NCI-H187 treated with DMSO at 0.1 percent for 48 hours (cell line): ENCODE results near the gene NAV2.

Experiments
- DNase-seq: peaks from one replicate; lab custom pipeline; 2025; lab: John Stamatoyannopoulos, UW

NAV2 gene

DNA sequence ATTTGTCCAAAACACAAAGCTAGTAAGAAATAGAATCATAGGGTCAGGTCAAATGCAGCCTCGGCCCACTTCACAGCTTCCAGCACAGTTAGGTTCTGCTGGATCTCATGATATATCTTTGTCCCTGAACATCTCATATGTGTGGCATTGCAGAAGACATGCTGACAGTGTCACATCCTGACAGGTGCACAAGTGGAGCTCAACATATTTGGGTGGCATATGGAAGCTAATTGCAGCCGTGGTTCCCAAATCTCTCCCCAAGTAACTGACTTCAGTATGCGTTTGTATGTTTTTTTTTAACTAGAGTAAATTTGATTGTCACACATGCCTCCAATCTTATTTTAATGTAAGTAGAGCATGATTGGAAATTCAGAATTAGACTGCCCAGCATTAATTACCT, 33.4 kb downstream of the NAV2 start:
- DNase-seq = no peak

- DNase-seq = no peak
Measured at GRCh38 chr11:19747634-19748033, 35.0 kb downstream of the NAV2 start.

DNA sequence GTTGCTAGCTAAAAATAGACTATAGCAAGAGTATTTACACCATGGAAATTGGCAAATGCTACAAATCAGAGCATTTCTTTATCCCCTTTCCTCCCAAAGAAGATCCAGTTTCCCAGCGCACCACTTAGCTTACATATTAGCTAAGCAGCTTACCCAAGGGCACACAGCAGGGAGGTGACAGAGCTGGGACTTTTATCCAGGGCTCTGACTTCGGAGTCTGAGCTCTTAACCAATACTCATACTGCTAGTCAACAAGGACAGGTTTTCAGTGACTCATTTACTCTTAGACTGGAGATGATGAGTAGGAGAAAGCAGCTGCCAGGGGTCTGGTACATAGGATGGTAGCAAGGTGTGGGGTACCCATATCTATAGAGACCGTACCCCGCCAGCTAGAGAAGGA, 38.4 kb downstream of the NAV2 start:
- DNase-seq = no peak

- DNase-seq = peak; percentile 56
Measured at GRCh38 chr11:19753451-19754106, 40.9 kb downstream of the NAV2 start.

DNA sequence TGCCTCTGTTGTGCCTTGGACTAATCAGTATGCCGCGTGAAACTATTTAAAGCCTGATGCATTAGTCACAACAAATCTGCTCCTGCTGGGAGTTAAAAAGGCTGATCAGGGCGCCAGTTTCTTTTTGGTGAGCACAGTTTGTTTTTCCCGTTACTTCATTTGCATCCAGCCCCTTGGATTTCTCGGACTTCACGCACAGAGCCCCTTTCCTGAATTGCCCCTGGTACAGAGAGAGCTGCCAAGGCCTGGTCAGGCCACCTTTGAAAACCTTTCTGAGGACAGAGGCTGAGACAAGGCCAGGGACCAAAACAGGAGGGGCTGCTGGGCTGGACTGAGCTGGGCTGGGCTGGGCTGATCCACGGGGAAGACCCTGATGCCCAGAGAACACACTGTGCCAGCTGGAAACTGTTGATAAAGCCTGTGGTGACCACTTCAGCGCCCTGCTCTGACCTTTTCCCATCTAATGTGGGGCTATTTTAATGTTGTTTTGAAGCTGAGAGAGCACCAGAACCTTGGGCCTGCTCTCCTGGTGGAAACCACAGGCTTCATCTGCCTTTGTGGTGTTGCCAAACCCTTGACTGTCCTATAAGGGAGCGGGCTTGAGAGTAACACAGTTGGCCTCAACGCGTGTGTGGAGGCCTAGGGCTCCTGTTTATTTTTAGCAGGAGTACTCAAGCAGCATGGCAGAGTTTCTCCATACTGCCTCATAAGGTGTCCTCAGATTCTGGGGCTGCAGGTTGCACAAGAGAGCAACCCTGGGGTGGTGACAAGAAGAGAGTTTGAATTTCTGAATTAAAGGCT, 44.2 kb downstream of the NAV2 start:
- DNase-seq = no peak

GRCh38 chr11:19759389-19759788, 46.8 kb downstream of the NAV2 start:
- DNase-seq = no peak

DNA sequence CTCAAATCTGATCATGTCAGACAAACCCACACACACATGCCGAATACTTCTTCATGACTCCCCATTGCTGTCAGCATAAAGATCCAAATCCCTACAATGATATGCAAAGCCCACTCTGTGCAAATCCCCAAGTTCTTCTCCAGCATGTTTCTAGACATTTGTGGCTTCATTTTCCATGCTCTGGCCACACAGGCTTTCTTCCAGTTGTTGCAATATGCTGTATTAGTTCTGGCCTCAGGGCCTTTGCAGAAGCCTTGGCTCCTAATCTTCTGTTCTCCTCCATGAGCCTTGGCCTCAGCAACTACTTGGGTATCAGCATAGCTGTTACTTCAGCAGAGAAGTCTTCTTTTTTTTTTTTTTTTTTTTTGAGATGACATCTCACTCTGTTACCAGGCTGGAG, 49.6 kb downstream of the NAV2 start:
- DNase-seq = no peak

DNA sequence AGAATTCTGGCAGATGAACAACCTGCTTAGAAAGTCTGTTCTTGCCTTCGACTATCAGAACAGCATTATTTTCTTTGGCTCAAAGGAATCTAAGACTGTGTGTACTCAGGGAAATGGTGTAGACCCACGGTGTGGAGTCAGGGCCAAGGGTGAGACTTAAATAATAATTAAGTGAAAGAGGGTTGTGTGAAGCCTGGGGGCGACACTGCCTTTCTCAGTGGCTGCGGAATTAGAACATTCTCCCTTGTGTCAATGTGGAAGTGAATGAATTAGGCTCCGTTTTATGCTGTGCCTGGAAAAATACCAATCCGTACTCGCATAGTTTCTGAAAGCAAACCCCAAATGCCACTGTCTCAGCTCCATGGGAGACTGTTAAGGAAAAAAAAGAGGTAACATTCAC, 50.7 kb downstream of the NAV2 start:
- no peak for DNase-seq

GRCh38 chr11:19766206-19766605, 53.6 kb downstream of the NAV2 start:
- no peak for DNase-seq

GRCh38 chr11:19766810-19767209, 54.2 kb downstream of the NAV2 start:
- DNase-seq = no peak

- no peak for DNase-seq
Measured at GRCh38 chr11:19767627-19768151, 55.1 kb downstream of the NAV2 start.

DNA sequence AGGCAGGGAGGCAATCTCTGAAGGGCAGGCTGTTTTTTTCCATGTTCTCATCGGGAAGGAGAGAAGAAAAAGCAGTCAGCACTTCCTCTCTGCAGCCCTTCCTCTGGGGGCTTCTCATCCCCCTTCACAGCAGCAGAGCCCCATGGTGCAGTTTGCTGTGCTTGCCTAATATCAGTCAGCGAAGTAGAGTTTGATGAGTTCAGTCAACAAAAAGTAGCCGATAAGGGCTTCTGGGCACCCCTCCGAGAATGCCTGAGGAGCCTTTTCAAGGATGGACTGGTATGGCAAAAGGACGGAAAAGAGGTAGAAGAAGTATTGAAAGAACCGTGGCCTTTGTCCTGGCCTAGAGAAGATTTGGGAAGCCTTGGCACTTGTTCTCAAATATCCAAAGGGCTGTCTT, 55.6 kb downstream of the NAV2 start:
- no peak for DNase-seq

DNA sequence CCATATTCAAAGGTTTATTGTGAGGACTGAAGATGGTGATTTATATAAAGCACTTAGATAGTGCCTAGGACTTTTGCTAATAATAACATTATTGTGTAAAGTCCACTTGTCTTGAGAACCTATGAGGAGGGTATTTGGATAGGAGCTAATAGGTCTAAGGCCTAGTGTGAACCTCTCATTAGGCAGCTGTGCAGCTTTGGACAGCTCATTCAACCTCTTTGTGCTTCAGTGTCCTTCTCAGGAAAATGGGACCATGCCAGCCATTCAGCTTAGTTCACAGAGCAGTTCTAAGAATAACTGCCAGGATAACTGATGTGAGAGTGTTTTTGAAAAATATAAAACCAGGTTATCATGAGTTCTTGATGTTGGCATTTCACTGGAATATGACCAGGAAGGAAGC, 56.2 kb downstream of the NAV2 start:
- DNase-seq = no peak

GRCh38 chr11:19769820-19770219, 57.2 kb downstream of the NAV2 start:
- DNase-seq = no peak

DNA sequence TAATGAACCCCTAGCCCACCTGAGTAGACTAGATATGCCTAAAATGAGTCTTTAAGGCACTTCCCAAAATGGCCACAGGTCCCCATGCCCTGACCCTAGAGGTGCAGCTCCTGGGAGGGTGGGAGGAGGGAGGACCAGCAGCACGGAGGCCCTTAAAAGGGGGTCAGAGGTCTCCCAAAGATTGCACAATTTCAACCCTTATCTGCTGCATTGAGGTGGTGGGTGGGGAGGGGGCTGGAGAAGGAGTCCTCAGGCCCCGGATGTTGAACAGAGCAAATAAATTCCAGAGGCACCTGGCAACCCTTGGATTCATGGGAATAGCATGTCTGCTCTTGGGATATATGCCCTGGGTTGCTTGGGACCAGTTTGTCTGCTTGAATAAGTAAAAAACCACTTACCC, 57.6 kb downstream of the NAV2 start:
- no peak for DNase-seq

DNA sequence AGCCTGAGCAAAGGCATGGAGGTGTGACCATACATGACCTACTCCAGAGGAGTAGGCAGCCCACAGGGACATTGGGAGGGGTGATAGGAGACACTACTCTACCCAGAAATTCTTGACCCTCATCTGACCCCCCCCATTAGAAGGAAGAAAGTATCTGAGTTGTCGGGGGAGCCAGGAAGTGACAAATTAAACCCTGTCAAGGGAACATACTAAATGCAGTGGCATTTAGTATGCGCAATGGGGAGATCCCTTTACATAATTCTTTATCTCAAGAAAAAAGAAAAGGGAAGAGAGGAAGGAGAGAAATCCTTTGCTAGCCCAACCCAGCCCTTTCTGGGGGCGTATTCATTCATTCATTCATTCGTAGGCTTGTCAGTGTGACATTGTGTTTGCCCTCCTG, 58.8 kb downstream of the NAV2 start:
- DNase-seq = no peak

- no peak for DNase-seq
Measured at GRCh38 chr11:19772480-19772879, 59.8 kb downstream of the NAV2 start.

- DNase-seq = no peak
Measured at GRCh38 chr11:19774329-19774728, 61.7 kb downstream of the NAV2 start.

DNA sequence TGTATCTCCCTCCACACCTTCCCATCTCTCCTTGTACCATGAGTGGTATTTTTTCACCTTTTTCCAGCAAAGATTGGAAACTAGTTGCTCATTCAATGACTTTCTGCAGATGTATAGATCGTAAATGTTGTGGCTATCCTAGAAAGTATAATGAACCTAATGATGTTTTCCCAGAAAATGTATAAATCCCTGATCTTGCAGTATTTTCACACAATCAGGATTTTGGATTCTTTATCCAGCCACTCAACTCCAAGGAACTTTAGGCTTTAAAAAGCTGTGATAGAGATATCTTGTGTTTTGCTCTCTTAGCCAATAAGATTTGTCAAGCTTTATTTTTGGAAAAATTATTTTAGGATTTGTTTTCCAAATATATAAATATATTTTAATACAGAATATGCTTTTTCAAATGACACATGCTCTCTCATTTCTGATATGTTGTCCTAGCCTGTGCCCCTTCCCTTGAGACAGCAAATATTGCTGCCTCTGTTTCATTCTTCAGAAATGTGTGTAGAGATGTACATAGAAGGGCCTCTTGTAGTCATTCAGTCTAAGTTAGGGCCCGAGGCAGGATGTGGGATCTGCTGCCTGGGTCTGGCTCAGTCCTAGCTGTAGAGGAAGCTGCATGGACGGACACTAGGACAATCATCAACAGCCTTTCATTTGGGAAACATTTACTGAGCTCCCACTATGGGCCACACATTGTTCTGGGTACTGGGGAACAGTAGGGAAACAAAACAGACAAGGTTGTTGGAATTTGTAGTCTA, 62.4 kb downstream of the NAV2 start:
- no peak for DNase-seq

DNA sequence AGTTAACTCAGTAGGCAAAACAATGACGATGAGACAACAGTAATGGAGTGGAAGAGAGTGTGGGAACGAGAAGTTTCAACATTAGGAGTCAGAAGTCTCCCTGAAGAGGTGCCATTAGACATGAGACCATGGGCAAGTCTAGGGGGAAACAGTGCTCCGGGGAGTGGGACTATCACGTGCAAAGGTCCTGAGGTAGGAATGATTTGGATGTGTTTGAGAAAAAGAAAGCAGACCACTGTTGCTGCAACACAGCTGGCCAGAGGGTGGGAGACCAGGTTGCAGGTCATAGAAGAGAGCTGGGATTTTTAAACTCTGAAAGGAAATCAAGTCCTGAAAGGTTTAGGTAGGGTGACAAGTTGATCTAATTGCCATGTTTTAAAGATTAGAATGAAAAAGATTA, 63.0 kb downstream of the NAV2 start:
- DNase-seq = no peak

- DNase-seq = no peak
Measured at GRCh38 chr11:19777039-19777376, 64.4 kb downstream of the NAV2 start.

DNA sequence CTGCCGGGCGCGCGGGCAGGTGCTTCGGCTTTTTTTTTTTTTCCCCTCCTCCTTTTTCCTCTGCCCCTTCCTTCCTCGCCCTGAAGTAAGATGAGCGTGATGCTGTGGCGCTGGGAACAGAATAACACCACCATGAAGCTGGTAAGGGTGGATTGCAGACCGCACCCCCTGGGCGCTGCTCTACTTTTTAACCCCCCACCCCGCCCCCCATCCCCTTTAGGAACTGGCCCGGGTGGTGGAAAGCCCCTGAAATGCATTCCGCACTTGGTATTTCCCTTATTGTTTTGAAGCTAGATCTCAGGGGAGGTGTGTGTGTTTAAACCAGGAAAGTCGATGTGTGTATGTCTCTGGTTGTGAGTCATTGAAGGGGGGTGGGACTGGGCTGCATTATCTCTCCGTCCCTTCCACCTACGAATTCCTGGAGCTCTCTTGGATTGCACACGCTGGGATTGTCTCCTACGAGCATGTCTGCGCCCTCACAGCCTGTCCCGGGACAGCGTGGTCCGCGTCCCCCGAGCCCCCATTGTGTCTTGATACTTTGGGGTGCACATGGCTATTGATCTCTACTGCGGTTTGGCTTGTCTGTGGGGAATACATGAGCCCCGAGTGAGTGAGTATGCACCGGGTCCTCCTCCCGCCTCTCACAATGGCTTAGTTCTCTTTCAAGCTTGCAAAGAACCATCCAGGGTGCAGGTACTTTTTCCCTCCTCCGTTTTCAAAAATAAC, 64.9 kb downstream of the NAV2 start:
- DNase-seq = no peak
